Measurements from ENCODE around the gene GGA3.
A peak's percentile ranks its signal among the peaks of the same experiment; 100 is the strongest.
"Not testable (repeated sequence)": the region's sequence is repeated elsewhere in the genome, so short reads cannot be mapped to it uniquely, and the experiment has no call there.

GGA3 gene

GRCh38 chr17:75288359-75288758 is 27.0 kb upstream of the GGA3 start:
- Mint-ChIP-seq H3K9me3 (no peaks in the 10 kb centered on the region), H3K27me3 (no peaks in the 10 kb centered on the region), H3K27ac (peak overlapping the region; percentile 100), H3K36me3 (ENCODE audit: low read depth) (peaks cover 61% of the 10 kb centered on the region), H3K4me3 (peak overlapping the region; percentile 97), H3K4me1 (ENCODE audit: low read depth) (peaks cover 37% of the 10 kb centered on the region)
- no peak for DNase-seq

- Mint-ChIP-seq H3K9me3 (no peaks in the 10 kb centered on the region), H3K36me3 (ENCODE audit: low read depth) (peaks cover 66% of the 10 kb centered on the region), H3K4me1 (ENCODE audit: low read depth) (peaks cover 37% of the 10 kb centered on the region), H3K27me3 (no peaks in the 10 kb centered on the region), H3K27ac (peak overlapping the region; percentile 66), H3K4me3 (peak overlapping the region; percentile 97)
- DNase-seq, result no peak
These were observed 25.8 kb upstream of the GGA3 start for GRCh38 chr17:75287221-75287620.

- Mint-ChIP-seq H3K4me1 (ENCODE audit: low read depth) (peaks cover 26% of the 10 kb centered on the region), H3K4me3 (no peak overlapping the region), H3K36me3 (ENCODE audit: low read depth) (peaks cover 85% of the 10 kb centered on the region), H3K27me3 (no peaks in the 10 kb centered on the region), H3K27ac (no peak overlapping the region), H3K9me3 (no peaks in the 10 kb centered on the region)
- no peak for DNase-seq
These were observed 23.7 kb upstream of the GGA3 start for GRCh38 chr17:75285123-75285522.

GRCh38 chr17:75280189-75280588 is 18.8 kb upstream of the GGA3 start:
- H3K4me3 Mint-ChIP-seq; H3K27ac Mint-ChIP-seq; DNase-seq; H3K4me1 Mint-ChIP-seq (ENCODE audit: low read depth); H3K27me3 Mint-ChIP-seq; H3K9me3 Mint-ChIP-seq: not testable (repeated sequence)
- H3K36me3 Mint-ChIP-seq (ENCODE audit: low read depth), result peaks cover 82% of the 10 kb centered on the region

- Mint-ChIP-seq H3K9me3 (no peaks in the 10 kb centered on the region), H3K27ac (no peak overlapping the region), H3K36me3 (ENCODE audit: low read depth) (peaks cover 87% of the 10 kb centered on the region), H3K4me3 (no peak overlapping the region), H3K4me1 (ENCODE audit: low read depth) (peaks cover 15% of the 10 kb centered on the region), H3K27me3 (no peaks in the 10 kb centered on the region)
- no peak for DNase-seq
These were observed 16.3 kb upstream of the GGA3 start for GRCh38 chr17:75277664-75278071.

- Mint-ChIP-seq H3K27me3 (no peaks in the 10 kb centered on the region), H3K36me3 (ENCODE audit: low read depth) (peaks cover 75% of the 10 kb centered on the region), H3K4me1 (ENCODE audit: low read depth) (peaks cover 32% of the 10 kb centered on the region), H3K27ac (peak overlapping the region; percentile 94), H3K9me3 (no peaks in the 10 kb centered on the region), H3K4me3 (no peak overlapping the region)
- DNase-seq, result no peak
These were observed 12.7 kb upstream of the GGA3 start for GRCh38 chr17:75273977-75274708.

- peaks cover 70% of the 10 kb centered on the region for H3K36me3 Mint-ChIP-seq (ENCODE audit: low read depth)
- H3K27ac Mint-ChIP-seq, result peak overlapping the region; percentile 94
- DNase-seq, result no peak
- H3K4me1 Mint-ChIP-seq (ENCODE audit: low read depth), result peaks cover 40% of the 10 kb centered on the region
- no peaks in the 10 kb centered on the region for H3K9me3 Mint-ChIP-seq
- no peaks in the 10 kb centered on the region for H3K27me3 Mint-ChIP-seq
- H3K4me3 Mint-ChIP-seq, result peak overlapping the region; percentile 83
These were observed 11.4 kb upstream of the GGA3 start for GRCh38 chr17:75272848-75273184.

- H3K4me1 Mint-ChIP-seq (ENCODE audit: low read depth), result peaks cover 40% of the 10 kb centered on the region
- H3K9me3 Mint-ChIP-seq, result no peaks in the 10 kb centered on the region
- DNase-seq, result peak; percentile 54
- H3K36me3 Mint-ChIP-seq (ENCODE audit: low read depth), result peaks cover 71% of the 10 kb centered on the region
- peak overlapping the region; percentile 83 for H3K4me3 Mint-ChIP-seq
- H3K27ac Mint-ChIP-seq, result peak overlapping the region; percentile 94
- H3K27me3 Mint-ChIP-seq, result no peaks in the 10 kb centered on the region
These were observed 10.8 kb upstream of the GGA3 start for GRCh38 chr17:75271955-75272847.

GRCh38 chr17:75271233-75271954 is 10.0 kb upstream of the GGA3 start:
- Mint-ChIP-seq H3K4me1 (ENCODE audit: low read depth) (peaks cover 40% of the 10 kb centered on the region), H3K4me3 (peak overlapping the region; percentile 83), H3K36me3 (ENCODE audit: low read depth) (peaks cover 72% of the 10 kb centered on the region), H3K9me3 (no peaks in the 10 kb centered on the region), H3K27me3 (no peaks in the 10 kb centered on the region), H3K27ac (peak overlapping the region; percentile 94)
- peak; percentile 94 for DNase-seq

- Mint-ChIP-seq H3K4me3 (peak within 1 kb of the TSS; percentile 87), H3K36me3 (ENCODE audit: low read depth) (peaks cover 75% of the 10 kb centered on the region), H3K9me3 (no peaks in the 10 kb centered on the region), H3K4me1 (ENCODE audit: low read depth) (peaks cover 40% of the 10 kb centered on the region), H3K27me3 (no peaks in the 10 kb centered on the region), H3K27ac (peak within 1 kb of the TSS; percentile 94)
- DNase-seq, result no peak
These were observed 9.5 kb upstream of the GGA3 start, which contains the start of gene MIF4GD for GRCh38 chr17:75270966-75271232. TSS of gene MIF4GD (minus strand) at chr17:75271231. CDS start at chr17:75270195, 1,036 bp downstream.

GRCh38 chr17:75270218-75270965 is 9.0 kb upstream of the GGA3 start:
- Mint-ChIP-seq H3K27me3 (no peaks in the 10 kb centered on the region), H3K36me3 (ENCODE audit: low read depth) (peaks cover 76% of the 10 kb centered on the region), H3K4me3 (peak overlapping the region; percentile 87), H3K27ac (peak overlapping the region; percentile 93), H3K9me3 (no peaks in the 10 kb centered on the region), H3K4me1 (ENCODE audit: low read depth) (peaks cover 40% of the 10 kb centered on the region)
- peak; percentile 83 for DNase-seq

GRCh38 chr17:75269844-75270217 is 8.4 kb upstream of the GGA3 start:
- Mint-ChIP-seq H3K27me3 (no peaks in the 10 kb centered on the region), H3K27ac (peak overlapping the region; percentile 93), H3K36me3 (ENCODE audit: low read depth) (peaks cover 76% of the 10 kb centered on the region), H3K9me3 (no peaks in the 10 kb centered on the region), H3K4me1 (ENCODE audit: low read depth) (peaks cover 40% of the 10 kb centered on the region), H3K4me3 (peak overlapping the region; percentile 87)
- no peak for DNase-seq

- Mint-ChIP-seq H3K27ac (peak overlapping the region; percentile 74), H3K27me3 (no peaks in the 10 kb centered on the region), H3K4me1 (ENCODE audit: low read depth) (peaks cover 39% of the 10 kb centered on the region), H3K4me3 (no peak overlapping the region), H3K36me3 (ENCODE audit: low read depth) (peaks cover 76% of the 10 kb centered on the region), H3K9me3 (no peaks in the 10 kb centered on the region)
- no peak for DNase-seq
These were observed 6.2 kb upstream of the GGA3 start for GRCh38 chr17:75267411-75268232.

- Mint-ChIP-seq H3K4me3 (no peak overlapping the region), H3K27me3 (no peaks in the 10 kb centered on the region), H3K36me3 (ENCODE audit: low read depth) (peaks cover 76% of the 10 kb centered on the region), H3K27ac (peak overlapping the region; percentile 74), H3K9me3 (no peaks in the 10 kb centered on the region), H3K4me1 (ENCODE audit: low read depth) (peaks cover 39% of the 10 kb centered on the region)
- no peak for DNase-seq
These were observed 5.7 kb upstream of the GGA3 start for GRCh38 chr17:75267153-75267410.

All from activated T-cell treated with anti-CD3 and anti-CD28 coated beads, Interleukin-2, amount 50 U/mL, for 24 hours (primary cell).